MCF 10A (cell line): ENCODE data around the gene MFSD6. TPM values are rescaled to one million over a fixed set of nuclear protein-coding genes. Genes with fewer than 3 reads are reported as not detected.

Source experiments
- BruUV-seq: library from RNA; stranded (reverse); fragments of 400-500 nt; replicated peaks from 2 replicates; lab custom pipeline; 2021; lab: Mats Ljungman, UMichigan
- CTCF ChIA-PET: fragments of 300-600 bp; sonication (Branson Sonifier 250); formaldehyde crosslinking; extraction: SDS; loops from one replicate; lab custom pipeline; 2021; ENCODE audit warnings: antibody characterized with exemption, inconsistent platforms; lab: Yijun Ruan, JAX
- POLR2A ChIA-PET: fragments of 300-600, 350-650 bp; sonication (Branson Sonifier 250); formaldehyde crosslinking; extraction: SDS; loops from one replicate; lab custom pipeline; 2020; ENCODE audit warnings: antibody characterized with exemption, inconsistent platforms; lab: Yijun Ruan, JAX
- DNase-seq: peaks from one replicate; pipeline ENCODE4 v3.0.0-alpha.2; 2018; ENCODE audit not compliant: unreplicated experiment
- H3K27ac Mint-ChIP-seq: one replicate; pipeline ENCODE4 v1.8.0; 2022; ENCODE audit warnings: mild to moderate bottlenecking, low read depth, mixed read lengths; ENCODE audit not compliant: unreplicated experiment
- H3K27me3 Mint-ChIP-seq: one replicate; pipeline ENCODE4 v1.8.0; 2022; ENCODE audit warnings: mixed read lengths; ENCODE audit not compliant: insufficient read depth, unreplicated experiment
- H3K36me3 Mint-ChIP-seq: one replicate; pipeline ENCODE4 v1.8.0; 2022; ENCODE audit warnings: mild to moderate bottlenecking, moderate library complexity, mixed read lengths; ENCODE audit not compliant: insufficient read depth, unreplicated experiment
- H3K4me1 Mint-ChIP-seq: one replicate; pipeline ENCODE4 v1.8.0; 2022; ENCODE audit warnings: mixed read lengths; ENCODE audit not compliant: insufficient read depth, unreplicated experiment
- H3K4me3 Mint-ChIP-seq: one replicate; pipeline ENCODE4 v1.8.0; 2022; ENCODE audit warnings: mild to moderate bottlenecking, moderate library complexity, mixed read lengths; ENCODE audit not compliant: unreplicated experiment
- H3K9me3 Mint-ChIP-seq: one replicate; pipeline ENCODE4 v1.8.0; 2022; ENCODE audit warnings: mixed read lengths; ENCODE audit not compliant: unreplicated experiment
- CTCF ChIP-seq: fragments of 200-600 bp; IDR thresholded peaks from one replicate; pipeline ENCODE4 v1.8.0; 2022; ENCODE audit warnings: antibody characterized with exemption, mild to moderate bottlenecking; ENCODE audit not compliant: unreplicated experiment
- intact Hi-C: fragments of 100-400 bp; cut with micrococcal nuclease; formaldehyde crosslinking; loops from 2 replicates; pipeline ENCODE4 v1.14.1; 2022
- total RNA-seq: library from RNA; stranded (reverse); gene quantifications from 2 replicates; pipeline ENCODE4 v1.2.3, GENCODE V29; 2022

MFSD6 gene
- total RNA-seq, 1 experiment from 2014 or later = 19.7 TPM

- Mint-ChIP-seq H3K27me3 (no peaks in the 10 kb centered on the region), H3K9me3 (peaks cover 10% of the 10 kb centered on the region), H3K27ac (peak within 1 kb of the TSS; percentile 98), H3K36me3 (peaks cover 8% of the 10 kb centered on the region), H3K4me3 (peak within 1 kb of the TSS; percentile 80), H3K4me1 (peaks cover 37% of the 10 kb centered on the region)
- POLR2A ChIA-PET = interaction anchor here (0.6 to 3.5 kb wide), 29 partner anchors 9 to 347 kb away, joined by 3 to 42 read pairs (median 5); partner anchors contain the start of gene INPP1
- intact Hi-C loops = loop anchor here (1.0 to 2.0 kb wide), 4 partner anchors 44 to 146 kb away; no protein-coding TSS in a partner anchor
- peak; percentile 77 for DNase-seq
- TF ChIP-seq CTCF = no peak
- CTCF ChIA-PET = interaction anchor here (0.6 to 2.2 kb wide), 7 partner anchors 31 to 267 kb away, joined by 3 to 5 read pairs (median 3); no protein-coding TSS in a partner anchor
- BruUV-seq = no TSS peak
Observed at GRCh38 chr2:190534310-190535120, 126.4 kb downstream of the MFSD6 start, which contains the start of gene NEMP2. TSS of gene NEMP2 (minus strand) at chr2:190534722. CDS start at chr2:190534655, 67 bp downstream.

GRCh38 chr2:190535121-190535439 is 126.9 kb downstream of the MFSD6 start:
- H3K4me1 Mint-ChIP-seq = peaks cover 32% of the 10 kb centered on the region
- H3K27ac Mint-ChIP-seq = peak overlapping the region; percentile 98
- H3K36me3 Mint-ChIP-seq = peaks cover 8% of the 10 kb centered on the region
- ChIA-PET POLR2A (interaction anchor here (0.7 to 4.1 kb wide), 21 partner anchors 9 to 129 kb away, joined by 3 to 42 read pairs (median 8); no protein-coding TSS in a partner anchor), CTCF (interaction anchor here (0.7 kb wide), 1 partner anchor 151 kb away, joined by 3 read pairs; no protein-coding TSS in a partner anchor)
- no peaks in the 10 kb centered on the region for H3K27me3 Mint-ChIP-seq
- no peak for DNase-seq
- BruUV-seq = TSS peak; percentile 66
- H3K4me3 Mint-ChIP-seq = peak overlapping the region; percentile 80
- intact Hi-C loops = loop anchor here (1.0 to 2.0 kb wide), 3 partner anchors 44 to 113 kb away; no protein-coding TSS in a partner anchor
- peaks cover 16% of the 10 kb centered on the region for H3K9me3 Mint-ChIP-seq
- TF ChIP-seq CTCF = no peak

GRCh38 chr2:190535586-190535985 is 127.4 kb downstream of the MFSD6 start:
- CTCF ChIA-PET = interaction anchor here (0.8 to 1.1 kb wide), 2 partner anchors 145 to 146 kb away, joined by 3 to 4 read pairs; no protein-coding TSS in a partner anchor
- H3K27ac Mint-ChIP-seq = peak overlapping the region; percentile 98

More at GRCh38 chr2:190535586-190535985, 127.4 kb downstream of the MFSD6 start:
- Mint-ChIP-seq H3K4me1 (peaks cover 30% of the 10 kb centered on the region), H3K4me3 (peak overlapping the region; percentile 80), H3K36me3 (peaks cover 12% of the 10 kb centered on the region), H3K27me3 (no peaks in the 10 kb centered on the region), H3K9me3 (peaks cover 19% of the 10 kb centered on the region)
- no peak for TF ChIP-seq CTCF
- no peak for DNase-seq
- no TSS peak for BruUV-seq
- intact Hi-C loops = loop anchor here (1.0 to 2.0 kb wide), 3 partner anchors 43 to 113 kb away; no protein-coding TSS in a partner anchor
- POLR2A ChIA-PET = interaction anchor here (0.5 to 4.1 kb wide), 24 partner anchors 9 to 775 kb away, joined by 3 to 33 read pairs (median 4); no protein-coding TSS in a partner anchor
